ENCODE data around the gene CCDC9. TPM values are rescaled to one million over a fixed set of nuclear protein-coding genes. Genes with fewer than 3 reads are reported as not detected.
"Not testable (repeated sequence)": the region's sequence is repeated elsewhere in the genome, so short reads cannot be mapped to it uniquely, and the experiment has no call there.

The CCDC9 gene
- total RNA-seq, 1 donor from 2014 or later, result 4.0 TPM

GRCh38 chr19:47296036-47296435 lies 39.7 kb downstream of the CCDC9 start:
- peak; percentile 33 for DNase-seq (ENCODE audit: low read depth, low spot score)

GRCh38 chr19:47300867-47301266 lies 44.5 kb downstream of the CCDC9 start:
- not testable (repeated sequence) for DNase-seq (ENCODE audit: low read depth, low spot score)

GRCh38 chr19:47302249-47302648 lies 45.9 kb downstream of the CCDC9 start:
- DNase-seq (ENCODE audit: low read depth, low spot score), result no peak

DNA sequence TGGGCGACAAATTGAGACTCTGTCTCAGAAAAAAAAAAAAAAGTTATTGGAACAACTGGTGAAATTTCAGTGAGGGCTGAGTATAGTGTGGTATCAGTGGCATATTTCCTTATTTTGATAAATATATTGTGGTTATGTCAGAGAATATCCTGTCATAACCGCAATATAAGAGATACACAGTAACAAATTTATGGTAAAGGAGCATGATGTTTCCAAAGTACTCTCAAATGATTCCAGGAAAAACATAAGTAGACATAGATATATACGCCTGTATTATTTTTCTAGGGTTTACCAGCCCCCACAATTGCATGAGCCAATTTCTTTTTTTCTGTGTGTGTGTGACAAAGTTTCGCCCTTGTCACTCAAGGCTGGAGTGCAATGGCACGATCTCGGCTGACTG lies 47.6 kb downstream of the CCDC9 start:
- DNase-seq (ENCODE audit: low read depth, low spot score), result no peak

- DNase-seq (ENCODE audit: low read depth, low spot score), result no peak
These were observed 49.0 kb downstream of the CCDC9 start for GRCh38 chr19:47305309-47305751.

- no peak for DNase-seq (ENCODE audit: low read depth, low spot score)
These were observed 50.0 kb downstream of the CCDC9 start for GRCh38 chr19:47306303-47306702.

DNA sequence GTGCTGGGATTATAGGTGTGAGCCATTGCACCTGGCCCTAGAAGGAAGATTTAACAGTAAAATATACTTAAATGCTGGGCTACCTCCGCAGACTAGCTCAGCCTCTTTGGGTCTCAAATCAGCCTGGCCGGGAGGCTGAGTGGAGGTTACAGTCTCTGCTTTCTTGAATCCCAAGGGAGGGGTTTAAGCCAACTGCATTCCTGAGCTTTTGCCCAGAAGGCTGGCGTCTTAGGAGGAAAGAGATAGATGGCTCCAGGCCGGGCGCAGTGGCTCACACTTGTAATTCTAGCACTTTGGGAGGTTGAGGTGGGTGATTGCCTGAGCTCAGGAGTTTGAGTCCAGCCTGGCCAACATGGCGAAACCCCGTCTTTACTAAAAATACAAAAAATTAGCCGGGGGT lies 52.7 kb downstream of the CCDC9 start:
- DNase-seq (ENCODE audit: low read depth, low spot score), result no peak

- no peak for DNase-seq (ENCODE audit: low read depth, low spot score)
These were observed 53.3 kb downstream of the CCDC9 start, which contains the start of gene C5AR1 for GRCh38 chr19:47309608-47310007. Gene C5AR1 (plus strand): TSS chr19:47309861. CDS start chr19:47309896, 35 bp downstream.

DNA sequence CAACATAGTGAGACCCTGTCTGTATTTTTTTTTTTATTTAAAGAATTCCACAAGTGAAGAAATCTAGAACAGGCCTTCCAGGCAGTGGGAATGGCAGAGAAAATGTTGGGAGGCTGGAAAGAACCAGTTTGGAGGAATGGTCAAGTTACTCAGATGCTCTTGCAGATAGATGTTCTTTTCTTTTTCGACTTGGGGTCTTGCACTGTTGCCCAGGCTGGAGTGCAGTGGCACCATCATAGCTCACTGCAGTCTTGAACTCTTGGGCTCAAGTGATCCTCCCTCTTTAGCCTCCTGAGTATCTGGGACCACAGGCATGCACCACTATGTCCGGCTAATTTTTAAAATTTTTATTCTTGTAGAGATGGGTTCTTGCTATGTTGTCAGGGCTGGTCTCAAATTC lies 54.0 kb downstream of the CCDC9 start:
- DNase-seq (ENCODE audit: low read depth, low spot score), result no peak

DNA sequence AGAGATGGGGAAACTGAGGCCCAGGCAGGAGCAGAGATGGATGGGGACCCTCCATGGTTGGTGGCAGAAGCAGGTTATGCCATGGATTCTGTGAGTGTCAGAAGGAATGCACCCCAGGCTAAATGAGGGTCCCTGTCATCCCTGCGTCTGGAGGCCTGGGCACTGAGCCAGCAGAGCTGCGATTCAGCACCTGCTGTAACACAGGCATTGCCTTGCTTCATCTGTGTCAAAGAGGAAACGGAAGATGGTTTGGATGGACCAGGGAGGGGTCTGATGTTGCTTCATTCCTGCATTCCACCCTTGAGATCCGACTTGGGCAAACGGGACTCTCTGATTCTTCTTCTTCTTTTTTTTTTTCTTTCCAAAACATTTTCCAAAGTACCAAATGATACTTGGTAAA lies 54.5 kb downstream of the CCDC9 start:
- DNase-seq (ENCODE audit: low read depth, low spot score), result no peak

- DNase-seq (ENCODE audit: low read depth, low spot score), result no peak
These were observed 56.2 kb downstream of the CCDC9 start for GRCh38 chr19:47312366-47313006.

- DNase-seq (ENCODE audit: low read depth, low spot score), result no peak
These were observed 57.5 kb downstream of the CCDC9 start for GRCh38 chr19:47313754-47314295.

- DNase-seq (ENCODE audit: low read depth, low spot score), result no peak
These were observed 58.9 kb downstream of the CCDC9 start for GRCh38 chr19:47315125-47315821.

DNA sequence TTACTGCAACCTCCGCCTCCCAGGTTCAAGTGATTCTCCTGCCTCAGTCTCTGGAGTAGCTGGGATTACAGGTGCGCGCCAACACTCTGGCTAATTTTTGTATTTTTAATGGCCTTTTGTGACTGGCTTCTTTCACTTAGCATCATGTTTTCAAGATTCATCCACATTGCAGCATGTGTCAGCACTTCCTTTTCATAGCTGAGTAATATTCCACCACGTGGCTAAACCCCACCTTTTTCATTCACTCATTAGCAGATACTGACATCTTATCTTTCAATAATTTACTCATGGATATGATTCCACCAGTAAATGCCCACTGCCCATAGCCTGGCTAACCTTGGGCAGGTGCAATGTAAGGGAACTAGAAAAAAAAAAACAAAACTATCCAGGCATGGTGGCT lies 60.2 kb downstream of the CCDC9 start:
- no peak for DNase-seq (ENCODE audit: low read depth, low spot score)

DNA sequence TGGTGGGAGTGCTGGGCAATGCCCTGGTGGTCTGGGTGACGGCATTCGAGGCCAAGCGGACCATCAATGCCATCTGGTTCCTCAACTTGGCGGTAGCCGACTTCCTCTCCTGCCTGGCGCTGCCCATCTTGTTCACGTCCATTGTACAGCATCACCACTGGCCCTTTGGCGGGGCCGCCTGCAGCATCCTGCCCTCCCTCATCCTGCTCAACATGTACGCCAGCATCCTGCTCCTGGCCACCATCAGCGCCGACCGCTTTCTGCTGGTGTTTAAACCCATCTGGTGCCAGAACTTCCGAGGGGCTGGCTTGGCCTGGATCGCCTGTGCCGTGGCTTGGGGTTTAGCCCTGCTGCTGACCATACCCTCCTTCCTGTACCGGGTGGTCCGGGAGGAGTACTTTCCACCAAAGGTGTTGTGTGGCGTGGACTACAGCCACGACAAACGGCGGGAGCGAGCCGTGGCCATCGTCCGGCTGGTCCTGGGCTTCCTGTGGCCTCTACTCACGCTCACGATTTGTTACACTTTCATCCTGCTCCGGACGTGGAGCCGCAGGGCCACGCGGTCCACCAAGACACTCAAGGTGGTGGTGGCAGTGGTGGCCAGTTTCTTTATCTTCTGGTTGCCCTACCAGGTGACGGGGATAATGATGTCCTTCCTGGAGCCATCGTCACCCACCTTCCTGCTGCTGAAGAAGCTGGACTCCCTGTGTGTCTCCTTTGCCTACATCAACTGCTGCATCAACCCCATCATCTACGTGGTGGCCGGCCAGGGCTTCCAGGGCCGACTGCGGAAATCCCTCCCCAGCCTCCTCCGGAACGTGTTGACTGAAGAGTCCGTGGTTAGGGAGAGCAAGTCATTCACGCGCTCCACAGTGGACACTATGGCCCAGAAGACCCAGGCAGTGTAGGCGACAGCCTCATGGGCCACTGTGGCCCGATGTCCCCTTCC lies 63.9 kb downstream of the CCDC9 start:
- DNase-seq (ENCODE audit: low read depth, low spot score), result no peak

Other genes with a start within 250 kb of the CCDC9 start
- gene NPAS1, start 236.7 kb upstream of the CCDC9 start, total RNA-seq, result 0.20 TPM in 1 of 2 replicates, not detected in the other
- gene TMEM160, start 207.9 kb upstream of the CCDC9 start, total RNA-seq, result 22.6 and 33.4 TPM in 2 replicates
- gene ZC3H4, start 142.7 kb upstream of the CCDC9 start, total RNA-seq, result 12.7 and 16.0 TPM in 2 replicates
- gene SAE1, start 125.7 kb upstream of the CCDC9 start, total RNA-seq, result 210 and 246 TPM in 2 replicates
- 17.1 and 24.2 TPM in 2 replicates for gene BBC3, start 25.3 kb upstream of the CCDC9 start, total RNA-seq
- gene INAFM1, start 18.4 kb downstream of the CCDC9 start, total RNA-seq, result 0.73 and 1.3 TPM in 2 replicates
- gene C5AR1, start 53.3 kb downstream of the CCDC9 start, total RNA-seq, result not detected in 2 replicates
- gene C5AR2, start 75.7 kb downstream of the CCDC9 start, total RNA-seq, result 0.07 TPM in 1 of 2 replicates, not detected in the other
- gene DHX34, start 92.8 kb downstream of the CCDC9 start, total RNA-seq, result 7.1 and 12.7 TPM in 2 replicates
- 0.07 TPM in 1 of 2 replicates, not detected in the other for gene MEIS3, start 163.0 kb downstream of the CCDC9 start, total RNA-seq
- gene SLC8A2, start 215.4 kb downstream of the CCDC9 start, total RNA-seq, result not detected in 2 replicates
- 3.7 and 7.1 TPM in 2 replicates for gene KPTN, start 227.7 kb downstream of the CCDC9 start, total RNA-seq